Measurements from ENCODE around the gene KDM4B. TPM values are rescaled to one million over a fixed set of nuclear protein-coding genes. Genes with fewer than 3 reads are reported as not detected.

Gene KDM4B
- total and polyA plus RNA-seq, 4 donors, result 3.2 to 19.7 (median 12.9) TPM

DNA sequence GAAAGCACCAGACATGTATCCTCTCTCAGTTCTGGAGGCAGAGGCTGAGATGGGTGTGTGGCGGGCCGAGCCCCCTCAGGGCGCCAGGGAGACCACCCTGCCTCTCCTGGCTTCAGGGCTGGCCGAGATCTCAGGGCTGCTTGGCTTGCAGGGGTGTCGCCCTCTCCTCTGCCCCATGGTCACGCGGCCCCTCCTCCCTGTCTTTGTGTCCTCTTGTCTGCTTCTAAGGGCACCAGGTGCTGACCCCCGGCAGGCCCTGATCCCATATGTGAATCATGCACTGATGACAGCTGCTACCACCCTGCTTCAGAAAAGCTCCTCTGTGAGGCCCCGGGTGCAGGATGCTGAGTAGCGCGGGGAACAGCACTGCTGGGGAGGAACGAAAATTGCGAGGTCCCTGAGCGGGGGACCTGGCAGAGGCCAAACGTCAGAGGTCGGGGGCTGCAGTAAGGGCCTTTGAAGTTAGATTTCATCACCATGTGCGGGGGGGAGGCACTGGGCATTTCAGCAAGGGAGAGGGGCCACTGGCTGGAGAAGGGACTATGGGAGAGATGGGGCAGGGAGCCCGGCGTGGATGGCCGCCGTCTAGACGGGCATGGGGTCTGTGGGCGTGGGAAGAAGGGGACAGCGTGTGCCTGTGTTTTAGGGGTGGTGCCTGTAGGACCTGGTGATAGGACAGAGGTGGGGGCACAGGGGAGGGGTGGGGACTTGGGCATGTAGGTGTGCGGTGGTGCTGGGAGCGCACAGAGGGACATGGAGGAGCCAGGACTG lies 125.2 kb downstream of the KDM4B start:
- H3K4me1 ChIP-seq (ENCODE audit: control insufficient read depth in 4 of 4, insufficient read depth in 4 of 4, low read length in 3 of 4), result no peaks in the 10 kb centered on the region
- no peak overlapping the region for H3K4me3 ChIP-seq (ENCODE audit: low read depth in 1 of 3, low read length in 3 of 3)
- TF ChIP-seq, protein P1, sequence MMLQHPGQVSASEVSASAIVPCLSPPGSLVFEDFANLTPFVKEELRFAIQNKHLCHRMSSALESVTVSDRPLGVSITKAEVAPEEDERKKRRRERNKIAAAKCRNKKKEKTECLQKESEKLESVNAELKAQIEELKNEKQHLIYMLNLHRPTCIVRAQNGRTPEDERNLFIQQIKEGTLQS (IDR thresholded peaks at IDR 0.05), result no peak
- TF ChIP-seq RAD21 (IDR thresholded peaks at IDR 0.05) (no peak), SP1 (IDR thresholded peaks at IDR 0.05) (no peak), YY1 (IDR thresholded peaks at IDR 0.05) (no peak)
- WGBS, result 94% methylated on average over 26 of the region's 26 CpGs
- H3K27me3 ChIP-seq (ENCODE audit: control insufficient read depth in 4 of 4, insufficient read depth in 4 of 4, low read length in 3 of 4), result no peaks in the 10 kb centered on the region
- peaks cover 2 to 25% (median 10%) of the 10 kb centered on the region in 4 donors for H3K36me3 ChIP-seq (ENCODE audit: control insufficient read depth in 4 of 4, insufficient read depth in 3 of 4, low read depth in 1 of 4, low read length in 3 of 4)
- no peak overlapping the region for H3K27ac ChIP-seq (ENCODE audit: low read depth in 1 of 2, low read length in 2 of 2)
- no peak for DNase-seq (ENCODE audit: low spot score)
- peaks cover 1 to 10% (median 6%) of the 10 kb centered on the region in 4 donors for H3K9me3 ChIP-seq (ENCODE audit: control insufficient read depth in 4 of 4, low read length in 3 of 4)
- H3K9ac ChIP-seq (ENCODE audit: low read depth in 1 of 2, low read length in 2 of 2), result no peak overlapping the region

DNA sequence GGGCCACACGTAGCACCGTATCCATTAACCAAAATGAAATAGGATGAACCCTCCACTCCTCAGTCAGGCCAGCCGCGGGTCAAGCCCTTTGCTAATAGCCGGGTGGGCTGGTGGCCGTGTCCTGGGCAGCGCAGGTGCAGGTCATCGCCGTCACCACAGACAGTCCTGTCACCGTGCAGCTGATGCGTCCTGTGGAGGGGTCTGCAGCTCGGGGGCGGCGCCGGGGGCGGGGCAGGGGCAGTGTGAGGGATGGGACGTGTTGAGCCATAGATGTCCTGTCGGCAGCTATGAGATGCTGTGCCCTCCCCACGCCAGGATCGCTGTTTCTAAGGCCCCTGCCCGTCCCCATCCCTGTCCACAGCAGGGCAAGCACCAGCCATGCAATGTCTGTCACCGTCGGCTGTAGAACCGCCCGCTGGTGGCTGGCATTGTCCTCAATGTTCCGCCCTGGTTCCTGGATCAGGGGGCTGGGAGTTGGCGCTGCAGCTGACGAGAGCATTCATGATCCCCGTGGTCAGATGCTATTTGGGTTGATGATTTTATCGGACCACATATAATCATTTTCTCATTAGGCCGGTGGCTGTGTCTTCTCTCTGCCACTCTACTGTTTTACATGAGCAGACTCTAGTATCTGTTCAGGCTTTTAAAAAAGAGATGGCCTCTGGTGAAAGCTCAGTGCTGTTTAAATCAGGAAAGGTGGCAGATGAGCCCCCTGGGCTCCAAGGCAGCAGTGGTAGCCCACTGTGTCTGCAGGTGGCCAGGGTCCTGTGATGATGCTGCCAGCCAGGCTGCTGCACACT lies 126.1 kb downstream of the KDM4B start:
- H3K4me3 ChIP-seq (ENCODE audit: low read depth in 1 of 3, low read length in 3 of 3), result no peak overlapping the region
- no peak for DNase-seq (ENCODE audit: low spot score)
- H3K27ac ChIP-seq (ENCODE audit: low read depth in 1 of 2, low read length in 2 of 2), result no peak overlapping the region
- TF ChIP-seq, protein P2, sequence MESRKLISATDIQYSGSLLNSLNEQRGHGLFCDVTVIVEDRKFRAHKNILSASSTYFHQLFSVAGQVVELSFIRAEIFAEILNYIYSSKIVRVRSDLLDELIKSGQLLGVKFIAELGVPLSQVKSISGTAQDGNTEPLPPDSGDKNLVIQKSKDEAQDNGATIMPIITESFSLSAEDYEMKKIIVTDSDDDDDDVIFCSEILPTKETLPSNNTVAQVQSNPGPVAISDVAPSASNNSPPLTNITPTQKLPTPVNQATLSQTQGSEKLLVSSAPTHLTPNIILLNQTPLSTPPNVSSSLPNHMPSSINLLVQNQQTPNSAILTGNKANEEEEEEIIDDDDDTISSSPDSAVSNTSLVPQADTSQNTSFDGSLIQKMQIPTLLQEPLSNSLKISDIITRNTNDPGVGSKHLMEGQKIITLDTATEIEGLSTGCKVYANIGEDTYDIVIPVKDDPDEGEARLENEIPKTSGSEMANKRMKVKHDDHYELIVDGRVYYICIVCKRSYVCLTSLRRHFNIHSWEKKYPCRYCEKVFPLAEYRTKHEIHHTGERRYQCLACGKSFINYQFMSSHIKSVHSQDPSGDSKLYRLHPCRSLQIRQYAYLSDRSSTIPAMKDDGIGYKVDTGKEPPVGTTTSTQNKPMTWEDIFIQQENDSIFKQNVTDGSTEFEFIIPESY (IDR thresholded peaks at IDR 0.05), result no peak
- TF ChIP-seq HNF4A (conservative IDR thresholded peaks at IDR 0.05) (no peak), EGR1 (IDR thresholded peaks at IDR 0.05; ENCODE audit: low read depth in 2 of 2) (no peak)
- no peaks in the 10 kb centered on the region for H3K27me3 ChIP-seq (ENCODE audit: control insufficient read depth in 4 of 4, insufficient read depth in 4 of 4, low read length in 3 of 4)
- no peaks in the 10 kb centered on the region for H3K4me1 ChIP-seq (ENCODE audit: control insufficient read depth in 4 of 4, insufficient read depth in 4 of 4, low read length in 3 of 4)
- WGBS, result 96% methylated on average over 31 of the region's 31 CpGs
- H3K9me3 ChIP-seq (ENCODE audit: control insufficient read depth in 4 of 4, low read length in 3 of 4), result peaks cover 1 to 18% (median 13%) of the 10 kb centered on the region in 4 donors
- H3K9ac ChIP-seq (ENCODE audit: low read depth in 1 of 2, low read length in 2 of 2), result no peak overlapping the region
- H3K36me3 ChIP-seq (ENCODE audit: control insufficient read depth in 4 of 4, insufficient read depth in 3 of 4, low read depth in 1 of 4, low read length in 3 of 4), result peaks cover under 1 to 32% (median 18%) of the 10 kb centered on the region in 4 donors

DNA sequence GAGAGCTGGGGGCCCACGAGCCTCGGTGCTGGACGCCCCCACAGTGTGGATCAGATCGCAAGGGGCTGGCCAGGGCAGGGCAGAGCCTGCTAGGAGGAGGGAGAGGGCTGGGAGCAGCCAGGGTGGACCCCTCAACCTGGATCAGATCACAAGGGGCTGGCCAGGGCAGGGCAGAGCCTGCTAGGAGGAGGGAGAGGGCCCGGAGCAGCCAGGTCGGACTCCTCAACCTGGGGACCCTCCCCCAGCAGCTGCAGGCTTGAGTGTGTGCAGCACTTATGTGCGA lies 126.6 kb downstream of the KDM4B start:
- Histone ChIP-seq H3K4me1 (ENCODE audit: control insufficient read depth in 4 of 4, insufficient read depth in 4 of 4, low read length in 3 of 4) (no peaks in the 10 kb centered on the region), H3K27me3 (ENCODE audit: control insufficient read depth in 4 of 4, insufficient read depth in 4 of 4, low read length in 3 of 4) (no peaks in the 10 kb centered on the region), H3K4me3 (ENCODE audit: low read depth in 1 of 3, low read length in 3 of 3) (no peak overlapping the region), H3K9ac (ENCODE audit: low read depth in 1 of 2, low read length in 2 of 2) (no peak overlapping the region), H3K9me3 (ENCODE audit: control insufficient read depth in 4 of 4, low read length in 3 of 4) (peaks cover 1 to 23% (median 14%) of the 10 kb centered on the region in 4 donors), H3K36me3 (ENCODE audit: control insufficient read depth in 4 of 4, insufficient read depth in 3 of 4, low read depth in 1 of 4, low read length in 3 of 4) (peaks cover 0 to 35% (median 20%) of the 10 kb centered on the region in 4 donors), H3K27ac (ENCODE audit: low read depth in 1 of 2, low read length in 2 of 2) (no peak overlapping the region)
- WGBS, result 91% methylated on average over 7 of the region's 7 CpGs
- DNase-seq (ENCODE audit: low spot score), result no peak
- TF ChIP-seq FOXA1 (IDR thresholded peaks at IDR 0.05), result no peak
- TF ChIP-seq, protein P1 (IDR thresholded peaks at IDR 0.05), result no peak
- no peak for TF ChIP-seq JUND (IDR thresholded peaks at IDR 0.05)
- TF ChIP-seq, protein P3, sequence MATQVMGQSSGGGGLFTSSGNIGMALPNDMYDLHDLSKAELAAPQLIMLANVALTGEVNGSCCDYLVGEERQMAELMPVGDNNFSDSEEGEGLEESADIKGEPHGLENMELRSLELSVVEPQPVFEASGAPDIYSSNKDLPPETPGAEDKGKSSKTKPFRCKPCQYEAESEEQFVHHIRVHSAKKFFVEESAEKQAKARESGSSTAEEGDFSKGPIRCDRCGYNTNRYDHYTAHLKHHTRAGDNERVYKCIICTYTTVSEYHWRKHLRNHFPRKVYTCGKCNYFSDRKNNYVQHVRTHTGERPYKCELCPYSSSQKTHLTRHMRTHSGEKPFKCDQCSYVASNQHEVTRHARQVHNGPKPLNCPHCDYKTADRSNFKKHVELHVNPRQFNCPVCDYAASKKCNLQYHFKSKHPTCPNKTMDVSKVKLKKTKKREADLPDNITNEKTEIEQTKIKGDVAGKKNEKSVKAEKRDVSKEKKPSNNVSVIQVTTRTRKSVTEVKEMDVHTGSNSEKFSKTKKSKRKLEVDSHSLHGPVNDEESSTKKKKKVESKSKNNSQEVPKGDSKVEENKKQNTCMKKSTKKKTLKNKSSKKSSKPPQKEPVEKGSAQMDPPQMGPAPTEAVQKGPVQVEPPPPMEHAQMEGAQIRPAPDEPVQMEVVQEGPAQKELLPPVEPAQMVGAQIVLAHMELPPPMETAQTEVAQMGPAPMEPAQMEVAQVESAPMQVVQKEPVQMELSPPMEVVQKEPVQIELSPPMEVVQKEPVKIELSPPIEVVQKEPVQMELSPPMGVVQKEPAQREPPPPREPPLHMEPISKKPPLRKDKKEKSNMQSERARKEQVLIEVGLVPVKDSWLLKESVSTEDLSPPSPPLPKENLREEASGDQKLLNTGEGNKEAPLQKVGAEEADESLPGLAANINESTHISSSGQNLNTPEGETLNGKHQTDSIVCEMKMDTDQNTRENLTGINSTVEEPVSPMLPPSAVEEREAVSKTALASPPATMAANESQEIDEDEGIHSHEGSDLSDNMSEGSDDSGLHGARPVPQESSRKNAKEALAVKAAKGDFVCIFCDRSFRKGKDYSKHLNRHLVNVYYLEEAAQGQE (IDR thresholded peaks at IDR 0.05), result no peak
- TF ChIP-seq, protein P4, sequence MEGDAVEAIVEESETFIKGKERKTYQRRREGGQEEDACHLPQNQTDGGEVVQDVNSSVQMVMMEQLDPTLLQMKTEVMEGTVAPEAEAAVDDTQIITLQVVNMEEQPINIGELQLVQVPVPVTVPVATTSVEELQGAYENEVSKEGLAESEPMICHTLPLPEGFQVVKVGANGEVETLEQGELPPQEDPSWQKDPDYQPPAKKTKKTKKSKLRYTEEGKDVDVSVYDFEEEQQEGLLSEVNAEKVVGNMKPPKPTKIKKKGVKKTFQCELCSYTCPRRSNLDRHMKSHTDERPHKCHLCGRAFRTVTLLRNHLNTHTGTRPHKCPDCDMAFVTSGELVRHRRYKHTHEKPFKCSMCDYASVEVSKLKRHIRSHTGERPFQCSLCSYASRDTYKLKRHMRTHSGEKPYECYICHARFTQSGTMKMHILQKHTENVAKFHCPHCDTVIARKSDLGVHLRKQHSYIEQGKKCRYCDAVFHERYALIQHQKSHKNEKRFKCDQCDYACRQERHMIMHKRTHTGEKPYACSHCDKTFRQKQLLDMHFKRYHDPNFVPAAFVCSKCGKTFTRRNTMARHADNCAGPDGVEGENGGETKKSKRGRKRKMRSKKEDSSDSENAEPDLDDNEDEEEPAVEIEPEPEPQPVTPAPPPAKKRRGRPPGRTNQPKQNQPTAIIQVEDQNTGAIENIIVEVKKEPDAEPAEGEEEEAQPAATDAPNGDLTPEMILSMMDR (IDR thresholded peaks at IDR 0.05; ENCODE audit: low read depth, low read length, missing input control), result no peak
- no peak for TF ChIP-seq NR2F2 (IDR thresholded peaks at IDR 0.05)
- no peak for TF ChIP-seq YY1 (IDR thresholded peaks at IDR 0.05)
- TF ChIP-seq GABPA (IDR thresholded peaks at IDR 0.05 in 1 of 2, conservative IDR thresholded peaks at IDR 0.05 in 1 of 2), result no peak
- TF ChIP-seq FOXA2 (IDR thresholded peaks at IDR 0.05), result no peak
- no peak for TF ChIP-seq HNF4G (IDR thresholded peaks at IDR 0.05)
- TF ChIP-seq, protein P5, sequence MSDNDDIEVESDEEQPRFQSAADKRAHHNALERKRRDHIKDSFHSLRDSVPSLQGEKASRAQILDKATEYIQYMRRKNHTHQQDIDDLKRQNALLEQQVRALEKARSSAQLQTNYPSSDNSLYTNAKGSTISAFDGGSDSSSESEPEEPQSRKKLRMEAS (IDR thresholded peaks at IDR 0.05), result no peak
- no peak for TF ChIP-seq RAD21 (IDR thresholded peaks at IDR 0.05)
